Measurements from ENCODE around the gene ROPN1.
"Not testable (repeated sequence)": the region's sequence is repeated elsewhere in the genome, so short reads cannot be mapped to it uniquely, and the experiment has no call there.

ROPN1 gene

GRCh38 chr3:123991730-123992588 lies at the start of gene ROPN1:
ROPN1 (minus strand) TSS chr3:123992124; CDS start chr3:123980481, 11,643 bp downstream.
- not testable (repeated sequence) for H3K9me3 ChIP-seq (ENCODE audit: severe bottlenecking); DNase-seq (ENCODE audit: low spot score); H3K4me3 ChIP-seq (ENCODE audit: severe bottlenecking); H3K27ac ChIP-seq (ENCODE audit: poor library complexity, severe bottlenecking); H3K4me1 ChIP-seq (ENCODE audit: insufficient read depth, poor library complexity, severe bottlenecking); H3K36me3 ChIP-seq (ENCODE audit: low read depth)
- peak; percentile 84 for ATAC-seq (ENCODE audit: low read depth)
- peaks cover 22% of the 10 kb centered on the region for H3K27me3 ChIP-seq (ENCODE audit: insufficient read depth, poor library complexity, severe bottlenecking)

GRCh38 chr3:124041553-124041952 lies 49.6 kb upstream of the ROPN1 start:
- TF ChIP-seq, protein P1, sequence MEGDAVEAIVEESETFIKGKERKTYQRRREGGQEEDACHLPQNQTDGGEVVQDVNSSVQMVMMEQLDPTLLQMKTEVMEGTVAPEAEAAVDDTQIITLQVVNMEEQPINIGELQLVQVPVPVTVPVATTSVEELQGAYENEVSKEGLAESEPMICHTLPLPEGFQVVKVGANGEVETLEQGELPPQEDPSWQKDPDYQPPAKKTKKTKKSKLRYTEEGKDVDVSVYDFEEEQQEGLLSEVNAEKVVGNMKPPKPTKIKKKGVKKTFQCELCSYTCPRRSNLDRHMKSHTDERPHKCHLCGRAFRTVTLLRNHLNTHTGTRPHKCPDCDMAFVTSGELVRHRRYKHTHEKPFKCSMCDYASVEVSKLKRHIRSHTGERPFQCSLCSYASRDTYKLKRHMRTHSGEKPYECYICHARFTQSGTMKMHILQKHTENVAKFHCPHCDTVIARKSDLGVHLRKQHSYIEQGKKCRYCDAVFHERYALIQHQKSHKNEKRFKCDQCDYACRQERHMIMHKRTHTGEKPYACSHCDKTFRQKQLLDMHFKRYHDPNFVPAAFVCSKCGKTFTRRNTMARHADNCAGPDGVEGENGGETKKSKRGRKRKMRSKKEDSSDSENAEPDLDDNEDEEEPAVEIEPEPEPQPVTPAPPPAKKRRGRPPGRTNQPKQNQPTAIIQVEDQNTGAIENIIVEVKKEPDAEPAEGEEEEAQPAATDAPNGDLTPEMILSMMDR (IDR thresholded peaks at IDR 0.05; ENCODE audit: poor library complexity, severe bottlenecking) = no peak
- ATAC-seq (ENCODE audit: low read depth) (no peak), DNase-seq (ENCODE audit: low spot score) (no peak)
- H3K27ac ChIP-seq (ENCODE audit: poor library complexity, severe bottlenecking) = no peak overlapping the region
- no peaks in the 10 kb centered on the region for H3K36me3 ChIP-seq (ENCODE audit: low read depth)
- H3K4me1 ChIP-seq (ENCODE audit: insufficient read depth, poor library complexity, severe bottlenecking) = no peaks in the 10 kb centered on the region
- H3K4me3 ChIP-seq (ENCODE audit: severe bottlenecking) = no peak overlapping the region
- peaks cover 49% of the 10 kb centered on the region for H3K27me3 ChIP-seq (ENCODE audit: insufficient read depth, poor library complexity, severe bottlenecking)
- H3K9me3 ChIP-seq (ENCODE audit: severe bottlenecking) = no peaks in the 10 kb centered on the region

- peaks cover 80% of the 10 kb centered on the region for H3K27me3 ChIP-seq (ENCODE audit: insufficient read depth, poor library complexity, severe bottlenecking)
- no peak for ATAC-seq (ENCODE audit: low read depth)
These were observed 45.4 kb upstream of the ROPN1 start for GRCh38 chr3:124037326-124037725.

DNA sequence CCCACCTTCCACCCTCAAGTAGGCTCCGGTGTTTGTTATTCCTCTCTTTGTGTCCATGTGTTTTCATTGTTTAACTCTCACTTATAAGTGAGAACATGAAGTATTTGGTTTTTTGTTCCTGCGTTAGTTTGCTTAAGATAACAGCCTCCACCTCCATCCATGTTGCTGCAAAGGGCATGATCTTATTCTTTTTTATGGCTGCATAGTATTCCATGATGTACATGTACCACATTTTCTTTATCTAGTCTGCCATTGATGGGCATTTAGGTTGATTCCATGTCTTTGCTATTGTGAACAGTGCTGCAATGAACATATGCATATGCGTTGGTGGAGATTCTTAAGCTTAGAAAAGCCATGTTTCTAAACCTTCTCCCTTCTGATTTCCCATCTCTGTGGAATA lies 44.3 kb upstream of the ROPN1 start:
- not testable (repeated sequence) for H3K36me3 ChIP-seq (ENCODE audit: low read depth); DNase-seq (ENCODE audit: low spot score); H3K4me1 ChIP-seq (ENCODE audit: insufficient read depth, poor library complexity, severe bottlenecking); ATAC-seq (ENCODE audit: low read depth); H3K27ac ChIP-seq (ENCODE audit: poor library complexity, severe bottlenecking); H3K9me3 ChIP-seq (ENCODE audit: severe bottlenecking); H3K4me3 ChIP-seq (ENCODE audit: severe bottlenecking)
- peaks cover 89% of the 10 kb centered on the region for H3K27me3 ChIP-seq (ENCODE audit: insufficient read depth, poor library complexity, severe bottlenecking)

More at GRCh38 chr3:124037326-124037725, 45.4 kb upstream of the ROPN1 start:
- no peak for DNase-seq (ENCODE audit: low spot score)
- Histone ChIP-seq H3K9me3 (ENCODE audit: severe bottlenecking) (no peaks in the 10 kb centered on the region), H3K4me3 (ENCODE audit: severe bottlenecking) (no peak overlapping the region), H3K27ac (ENCODE audit: poor library complexity, severe bottlenecking) (no peak overlapping the region), H3K4me1 (ENCODE audit: insufficient read depth, poor library complexity, severe bottlenecking) (no peaks in the 10 kb centered on the region), H3K36me3 (ENCODE audit: low read depth) (no peaks in the 10 kb centered on the region)
- TF ChIP-seq, protein P1 (IDR thresholded peaks at IDR 0.05; ENCODE audit: poor library complexity, severe bottlenecking) = no peak

DNA sequence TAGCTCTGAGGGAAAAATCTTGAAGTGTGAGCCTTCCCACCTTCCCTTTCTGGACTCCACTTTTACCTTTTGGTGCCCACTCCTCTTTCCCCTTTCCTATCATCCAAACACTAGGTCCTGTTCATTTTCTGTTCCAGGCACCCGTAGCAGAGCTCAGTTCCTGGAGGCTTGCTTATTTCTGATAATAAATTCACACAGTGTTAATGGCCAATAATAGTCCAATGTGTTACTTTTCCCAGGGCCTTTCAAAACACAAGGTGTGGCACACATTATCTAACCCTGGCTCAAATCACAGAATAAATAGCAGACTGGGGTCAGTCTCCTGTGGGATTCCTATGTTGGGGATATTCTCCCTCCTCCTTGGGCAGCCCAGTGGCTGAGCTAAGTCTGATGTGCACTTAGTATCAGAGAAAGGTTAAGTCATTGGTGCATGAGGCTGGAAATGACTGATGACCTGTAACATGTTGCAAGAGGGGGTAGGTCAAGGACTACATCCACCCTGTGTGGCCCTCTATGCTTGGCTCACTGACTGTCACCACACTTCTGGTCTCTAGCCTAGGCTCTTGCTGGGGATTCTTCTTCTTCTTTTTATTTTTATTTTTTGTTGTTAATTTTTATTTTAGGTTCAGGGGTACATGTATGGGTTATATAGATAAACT lies 43.7 kb upstream of the ROPN1 start:
- Histone ChIP-seq H3K4me1 (ENCODE audit: insufficient read depth, poor library complexity, severe bottlenecking) (no peaks in the 10 kb centered on the region), H3K36me3 (ENCODE audit: low read depth) (no peaks in the 10 kb centered on the region), H3K4me3 (ENCODE audit: severe bottlenecking) (no peak overlapping the region), H3K27me3 (ENCODE audit: insufficient read depth, poor library complexity, severe bottlenecking) (peaks cover 89% of the 10 kb centered on the region), H3K27ac (ENCODE audit: poor library complexity, severe bottlenecking) (no peak overlapping the region), H3K9me3 (ENCODE audit: severe bottlenecking) (no peaks in the 10 kb centered on the region)
- ATAC-seq (ENCODE audit: low read depth) (no peak), DNase-seq (ENCODE audit: low spot score) (no peak)
- TF ChIP-seq, protein P1 (IDR thresholded peaks at IDR 0.05; ENCODE audit: poor library complexity, severe bottlenecking) = no peak
